Naive B cell (primary cell): Measurements from ENCODE around the gene AP3B1. TPM values are rescaled to one million over a fixed set of nuclear protein-coding genes. Genes with fewer than 3 reads are reported as not detected.

Experiments
- ATAC-seq, 2 donors: fragments of 150-1000 bp; cut with Tn5 transposase; 2 replicates each; pipeline ENCODE4 v1.10.0; 2021; ENCODE audit warnings: low read depth in 2 of 2, mild to moderate bottlenecking in 2 of 2, moderate library complexity in 2 of 2
- DNase-seq: peaks from one replicate; pipeline ENCODE4 v3.0.0; 2022
- H3K27ac Mint-ChIP-seq, 6 donors: one replicate each; pipeline ENCODE4 v1.8.0; 2020 to 2022; ENCODE audit warnings: mild to moderate bottlenecking in 6 of 6, mixed read lengths in 6 of 6, moderate library complexity in 5 of 6, inconsistent platforms in 2 of 6
- H3K27me3 Mint-ChIP-seq, 3 donors: one replicate each; pipeline ENCODE4 v1.8.0; 2021 to 2022; ENCODE audit warnings: mixed read lengths in 3 of 3, mild to moderate bottlenecking in 1 of 3
- H3K36me3 Mint-ChIP-seq, 2 donors: one replicate each; pipeline ENCODE4 v1.8.0; 2020 to 2022; ENCODE audit warnings: mixed read lengths in 2 of 2, inconsistent platforms in 1 of 2, mild to moderate bottlenecking in 1 of 2
- H3K4me1 Mint-ChIP-seq, 3 donors: one replicate each; pipeline ENCODE4 v1.8.0; 2020 to 2022; ENCODE audit warnings: mixed read lengths in 3 of 3, inconsistent platforms in 1 of 3, mild to moderate bottlenecking in 1 of 3, moderate library complexity in 1 of 3
- H3K4me3 Mint-ChIP-seq, 8 donors: one replicate each; pipeline ENCODE4 v1.8.0; 2020 to 2022; ENCODE audit warnings: mild to moderate bottlenecking in 8 of 8, mixed read lengths in 8 of 8, moderate library complexity in 8 of 8, inconsistent platforms in 2 of 8
- H3K9me3 Mint-ChIP-seq, 7 donors: one replicate each; pipeline ENCODE4 v1.8.0; 2020 to 2022; ENCODE audit warnings: mixed read lengths in 7 of 7, mild to moderate bottlenecking in 5 of 7, inconsistent platforms in 2 of 7, moderate library complexity in 1 of 7
- polyA plus RNA-seq, 6 donors: library from polyadenylated mRNA; unstranded; fragments of 300-500 nt; fragmentation: Illumina TruSeq; gene quantifications; one replicate each; pipeline ENCODE4 v1.2.3, GENCODE V29; 2021; ENCODE audit warnings: low read depth in 6 of 6

Gene AP3B1
- polyA plus RNA-seq, 6 donors from 2014 or later = 57.1 to 152 (median 98.9) TPM

DNA sequence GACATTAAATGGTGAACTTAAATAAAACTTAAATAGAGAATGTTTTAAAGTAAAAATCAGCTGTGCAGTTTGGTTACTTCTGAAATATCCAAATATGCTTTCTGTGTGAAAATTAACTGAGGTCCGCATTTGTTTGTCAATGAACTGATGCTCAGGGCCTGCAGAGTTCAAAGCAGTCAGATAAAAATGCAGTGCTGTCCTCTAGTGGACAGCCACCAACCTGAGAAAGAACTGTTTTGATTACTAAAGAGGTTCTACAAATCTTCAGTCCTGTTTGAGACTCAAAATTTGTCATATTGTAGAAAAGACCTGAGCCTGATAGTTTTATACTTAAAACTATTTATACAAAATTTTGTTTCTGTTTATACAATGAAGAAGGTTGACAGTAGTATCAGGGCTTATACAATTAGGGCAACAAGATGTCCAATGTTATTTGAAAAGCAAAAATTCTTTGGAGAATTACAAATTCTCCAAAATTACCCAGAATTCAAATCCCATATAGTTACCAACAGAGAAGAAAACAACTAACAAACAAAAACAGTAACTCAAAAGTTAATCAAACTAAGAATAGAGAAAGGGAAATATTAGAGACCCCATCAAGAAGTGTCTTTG, 286.0 kb downstream of the AP3B1 start:
- Mint-ChIP-seq H3K27me3 (no peaks in the 10 kb centered on the region), H3K27ac (no peak overlapping the region), H3K4me3 (no peak overlapping the region), H3K9me3 (no peaks in the 10 kb centered on the region), H3K4me1 (peaks cover 3 to 7% (median 4%) of the 10 kb centered on the region in 3 donors), H3K36me3 (no peaks in the 10 kb centered on the region)
- no peak for DNase-seq
- peak; percentile 32 to 37 for ATAC-seq

DNA sequence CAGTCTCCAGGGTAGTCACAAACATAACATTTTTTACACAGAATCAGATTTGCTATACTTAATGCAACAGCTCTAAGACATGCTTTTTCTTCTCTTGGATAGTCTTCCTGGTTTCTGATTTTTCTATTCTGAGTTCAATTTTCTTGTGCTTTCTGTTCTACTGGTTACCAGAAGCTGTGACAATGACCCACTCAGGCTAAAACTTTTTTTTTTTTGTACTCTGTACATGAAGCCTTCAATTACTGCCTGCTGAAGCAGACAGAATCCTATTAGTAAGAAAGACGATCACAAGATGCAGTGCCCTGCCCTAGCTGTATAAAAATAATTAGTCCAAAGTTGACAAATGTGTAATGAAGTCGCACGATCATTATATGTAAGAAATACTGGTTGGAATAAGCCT, 287.3 kb downstream of the AP3B1 start:
- no peak for DNase-seq
- H3K36me3 Mint-ChIP-seq = peaks cover 0 to 6% of the 10 kb centered on the region in 2 donors
- no peak for ATAC-seq
- H3K27me3 Mint-ChIP-seq = no peaks in the 10 kb centered on the region
- no peak overlapping the region for H3K27ac Mint-ChIP-seq
- H3K9me3 Mint-ChIP-seq = no peaks in the 10 kb centered on the region
- no peak overlapping the region for H3K4me3 Mint-ChIP-seq
- peaks cover 4 to 7% (median 5%) of the 10 kb centered on the region in 3 donors for H3K4me1 Mint-ChIP-seq

DNA sequence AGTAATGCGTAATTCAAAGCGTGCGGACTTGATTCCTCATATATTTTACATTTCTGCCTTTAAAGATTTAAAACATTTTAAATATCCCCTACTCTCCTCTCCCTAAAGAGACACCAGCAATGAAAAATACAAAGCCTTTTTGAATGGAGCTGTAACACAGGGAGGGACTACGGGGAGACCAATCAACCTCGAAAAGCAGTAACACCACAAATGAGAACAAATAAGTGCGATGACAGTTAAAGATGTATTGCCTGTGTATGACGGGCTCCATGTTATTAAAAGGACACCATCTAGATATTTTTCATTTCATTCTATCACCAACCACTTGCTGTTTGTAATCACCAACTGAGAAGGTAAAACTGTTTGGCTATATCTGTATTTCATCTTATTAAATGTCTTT, 288.0 kb downstream of the AP3B1 start:
- H3K9me3 Mint-ChIP-seq = no peaks in the 10 kb centered on the region
- peaks cover 4 to 7% (median 5%) of the 10 kb centered on the region in 3 donors for H3K4me1 Mint-ChIP-seq
- H3K27ac Mint-ChIP-seq = no peak overlapping the region
- DNase-seq = no peak
- no peak overlapping the region for H3K4me3 Mint-ChIP-seq
- peaks cover 4 to 8% of the 10 kb centered on the region in 2 donors for H3K36me3 Mint-ChIP-seq
- H3K27me3 Mint-ChIP-seq = no peaks in the 10 kb centered on the region
- ATAC-seq = no peak

DNA sequence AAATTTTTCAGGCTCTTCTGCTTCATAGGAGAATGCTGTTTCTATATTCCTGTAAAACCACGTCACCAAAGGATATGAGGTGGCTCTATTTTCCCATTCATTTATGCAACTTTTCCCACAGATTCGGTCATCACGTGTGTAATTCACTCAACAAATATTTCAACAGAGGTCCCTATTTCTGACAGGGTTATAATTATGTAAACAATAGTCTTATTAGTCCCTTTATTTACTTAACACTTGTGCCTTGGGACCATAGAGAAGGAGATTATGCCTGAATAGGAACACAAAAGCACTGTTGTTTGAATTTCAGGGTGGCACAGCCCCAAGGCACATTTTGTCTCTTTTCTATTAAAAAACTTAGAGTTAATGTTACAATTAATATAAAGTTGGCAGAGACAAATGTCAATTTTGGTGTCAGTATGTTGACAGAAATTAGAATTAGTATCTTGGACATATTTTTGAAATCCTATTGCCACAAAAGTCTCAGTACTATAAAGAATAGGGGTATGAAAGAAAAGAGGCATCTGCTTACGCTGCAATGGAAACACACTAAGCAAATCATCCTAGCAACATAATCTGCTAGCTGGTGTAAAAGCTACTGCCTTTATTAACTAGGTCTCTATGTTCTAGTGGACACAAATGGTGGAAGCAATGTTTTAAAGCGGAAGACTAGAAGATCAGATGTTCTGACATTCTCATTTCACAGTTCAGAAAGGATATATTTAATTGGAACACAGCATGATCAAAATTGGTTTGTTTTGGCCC, 289.3 kb downstream of the AP3B1 start:
- Mint-ChIP-seq H3K27ac (peak overlapping the region in 2 of 6 donors; percentile 26 to 38), H3K4me1 (peaks cover 3 to 5% (median 4%) of the 10 kb centered on the region in 3 donors), H3K27me3 (no peaks in the 10 kb centered on the region), H3K4me3 (no peak overlapping the region), H3K9me3 (no peaks in the 10 kb centered on the region), H3K36me3 (peaks cover 8 to 11% of the 10 kb centered on the region in 2 donors)
- no peak for ATAC-seq
- DNase-seq = no peak

DNA sequence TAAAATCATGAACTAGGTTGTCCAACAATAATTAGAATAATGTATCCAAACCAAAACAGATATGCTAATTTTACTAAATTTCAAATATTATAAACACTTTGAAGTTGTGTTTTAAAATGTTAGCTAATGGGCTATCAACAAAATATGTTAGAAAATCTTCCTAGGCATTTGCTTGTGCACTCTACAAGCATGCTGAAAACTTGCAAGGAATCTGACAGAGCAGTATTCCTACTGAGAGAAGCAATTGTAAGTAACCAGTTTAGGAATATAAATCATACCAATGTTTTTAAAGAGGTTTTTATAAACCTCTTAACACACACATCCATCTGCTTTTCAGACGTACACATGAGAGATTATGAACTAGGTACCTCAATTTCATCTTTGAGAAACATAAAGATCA, 289.9 kb downstream of the AP3B1 start:
- H3K36me3 Mint-ChIP-seq = peaks cover 8 to 18% of the 10 kb centered on the region in 2 donors
- H3K4me1 Mint-ChIP-seq = peaks cover 3 to 5% (median 4%) of the 10 kb centered on the region in 3 donors
- no peak overlapping the region for H3K27ac Mint-ChIP-seq
- no peaks in the 10 kb centered on the region for H3K27me3 Mint-ChIP-seq
- no peak overlapping the region for H3K4me3 Mint-ChIP-seq
- DNase-seq (no peak), ATAC-seq (no peak)
- no peaks in the 10 kb centered on the region for H3K9me3 Mint-ChIP-seq

DNA sequence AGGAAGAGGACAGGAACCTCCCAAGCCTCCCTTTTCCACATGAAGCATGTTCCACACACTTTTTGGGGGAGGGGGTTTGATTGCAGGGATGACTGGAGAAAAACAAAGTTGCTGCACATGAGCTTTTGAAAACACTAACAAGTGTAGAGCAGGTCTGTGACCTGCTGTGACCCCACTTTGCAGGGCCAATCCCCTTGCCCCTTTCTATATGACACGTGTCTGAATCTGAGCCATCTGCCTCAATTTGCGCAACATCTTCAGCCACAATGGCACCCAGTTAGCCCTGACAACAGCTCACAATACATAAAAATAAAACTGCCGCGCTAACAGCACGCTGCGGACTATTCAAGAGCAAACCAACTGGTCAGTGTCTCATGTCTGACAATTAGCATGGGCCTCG, 290.6 kb downstream of the AP3B1 start:
- no peak overlapping the region for H3K4me3 Mint-ChIP-seq
- H3K27ac Mint-ChIP-seq = no peak overlapping the region
- no peaks in the 10 kb centered on the region for H3K27me3 Mint-ChIP-seq
- no peak for DNase-seq
- H3K4me1 Mint-ChIP-seq = peaks cover 3 to 5% (median 4%) of the 10 kb centered on the region in 3 donors
- ATAC-seq = no peak
- no peaks in the 10 kb centered on the region for H3K9me3 Mint-ChIP-seq
- H3K36me3 Mint-ChIP-seq = peaks cover 13 to 24% of the 10 kb centered on the region in 2 donors

DNA sequence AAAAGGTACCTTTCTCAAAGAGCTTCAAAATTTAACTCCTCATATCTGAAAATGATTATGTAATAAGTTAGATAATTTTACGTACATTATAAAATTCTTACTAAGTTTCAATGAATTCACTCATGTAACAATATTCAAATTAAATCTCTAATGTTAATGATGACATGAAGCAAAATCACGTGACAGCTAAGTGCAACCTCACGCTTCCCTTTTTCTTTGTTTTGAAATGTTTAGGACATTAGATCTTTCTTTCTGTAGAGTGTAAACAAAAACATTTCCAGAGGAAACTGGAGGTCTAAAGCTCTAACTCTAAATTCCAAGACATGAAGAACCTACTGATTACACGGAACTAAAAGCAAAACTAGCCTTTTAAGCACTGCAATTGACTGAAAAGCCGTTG, 291.0 kb downstream of the AP3B1 start:
- no peaks in the 10 kb centered on the region for H3K9me3 Mint-ChIP-seq
- H3K4me3 Mint-ChIP-seq = no peak overlapping the region
- H3K27ac Mint-ChIP-seq = no peak overlapping the region
- H3K4me1 Mint-ChIP-seq = peaks cover 3 to 5% (median 4%) of the 10 kb centered on the region in 3 donors
- no peaks in the 10 kb centered on the region for H3K27me3 Mint-ChIP-seq
- ATAC-seq (no peak), DNase-seq (no peak)
- peaks cover 13 to 28% of the 10 kb centered on the region in 2 donors for H3K36me3 Mint-ChIP-seq

DNA sequence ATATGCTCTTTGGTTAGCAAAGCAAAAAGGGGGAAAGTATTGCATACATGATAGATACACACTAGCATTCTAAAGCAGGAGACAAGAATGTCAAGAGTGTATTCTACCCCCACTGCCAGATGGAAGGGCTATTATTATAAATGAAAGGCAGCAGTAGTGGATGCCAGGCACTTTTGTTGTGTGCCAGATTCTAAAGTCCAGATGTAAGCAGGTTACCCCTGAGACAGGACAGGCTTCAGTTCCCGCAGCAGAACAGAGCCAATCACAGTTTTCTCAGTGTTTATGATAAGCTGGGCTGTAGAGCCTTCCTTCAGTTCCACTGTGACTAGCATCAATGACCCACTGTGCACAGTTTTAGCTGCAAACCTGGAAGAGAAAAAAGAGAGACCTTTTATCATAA, 291.8 kb downstream of the AP3B1 start:
- Mint-ChIP-seq H3K4me3 (no peak overlapping the region), H3K4me1 (peaks cover 3 to 5% (median 4%) of the 10 kb centered on the region in 3 donors), H3K36me3 (peaks cover 13 to 28% of the 10 kb centered on the region in 2 donors), H3K27ac (peak overlapping the region in 1 of 6 donors; percentile 71), H3K27me3 (no peaks in the 10 kb centered on the region), H3K9me3 (no peaks in the 10 kb centered on the region)
- ATAC-seq (no peak), DNase-seq (no peak)

DNA sequence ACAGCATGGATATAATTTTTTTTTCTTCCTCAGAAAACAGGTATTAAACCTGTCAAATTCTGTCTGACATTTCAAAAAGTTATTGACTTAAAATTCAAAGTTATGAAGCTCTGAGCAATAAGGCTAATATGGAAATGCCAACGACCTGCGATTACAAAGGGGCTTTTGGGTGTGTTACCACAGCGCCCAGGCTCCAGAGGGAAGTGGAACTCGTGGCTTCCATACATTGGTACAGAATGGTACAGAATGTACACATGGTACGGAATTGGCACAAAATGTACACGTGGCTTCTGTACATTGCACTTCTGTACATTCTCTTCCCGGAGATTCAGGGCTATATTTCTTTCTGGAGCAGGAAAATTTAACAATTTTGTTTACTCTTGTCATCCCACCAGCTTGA, 293.3 kb downstream of the AP3B1 start:
- no peaks in the 10 kb centered on the region for H3K9me3 Mint-ChIP-seq
- ATAC-seq = no peak
- peaks cover 18 to 36% of the 10 kb centered on the region in 2 donors for H3K36me3 Mint-ChIP-seq
- peaks cover 3 to 5% (median 4%) of the 10 kb centered on the region in 3 donors for H3K4me1 Mint-ChIP-seq
- no peaks in the 10 kb centered on the region for H3K27me3 Mint-ChIP-seq
- H3K27ac Mint-ChIP-seq = no peak overlapping the region
- peak overlapping the region in 1 of 8 donors; percentile 2 for H3K4me3 Mint-ChIP-seq
- no peak for DNase-seq

DNA sequence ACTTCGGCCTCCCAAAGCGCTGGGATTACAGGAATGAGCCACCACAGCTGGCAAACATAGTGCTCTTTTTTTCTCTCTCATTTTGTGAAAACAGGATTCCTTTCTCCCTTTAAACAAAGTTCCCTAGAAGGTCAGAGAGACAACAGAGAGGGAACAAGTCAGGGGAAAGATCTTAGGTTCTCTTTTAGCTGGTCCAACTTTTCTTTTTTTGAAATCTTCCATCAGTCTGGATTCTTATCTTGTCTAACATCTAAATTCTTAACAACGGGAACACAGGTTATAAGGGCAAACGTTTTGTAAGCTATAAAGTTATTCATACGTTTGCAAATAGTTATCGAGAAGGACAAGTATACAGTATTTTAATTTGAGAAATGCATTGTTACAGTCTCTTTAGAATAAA, 294.3 kb downstream of the AP3B1 start:
- no peaks in the 10 kb centered on the region for H3K27me3 Mint-ChIP-seq
- no peaks in the 10 kb centered on the region for H3K9me3 Mint-ChIP-seq
- ATAC-seq (no peak), DNase-seq (no peak)
- no peak overlapping the region for H3K27ac Mint-ChIP-seq
- peaks cover 18 to 36% of the 10 kb centered on the region in 2 donors for H3K36me3 Mint-ChIP-seq
- no peak overlapping the region for H3K4me3 Mint-ChIP-seq
- peaks cover 0 to 5% (median 4%) of the 10 kb centered on the region in 3 donors for H3K4me1 Mint-ChIP-seq

DNA sequence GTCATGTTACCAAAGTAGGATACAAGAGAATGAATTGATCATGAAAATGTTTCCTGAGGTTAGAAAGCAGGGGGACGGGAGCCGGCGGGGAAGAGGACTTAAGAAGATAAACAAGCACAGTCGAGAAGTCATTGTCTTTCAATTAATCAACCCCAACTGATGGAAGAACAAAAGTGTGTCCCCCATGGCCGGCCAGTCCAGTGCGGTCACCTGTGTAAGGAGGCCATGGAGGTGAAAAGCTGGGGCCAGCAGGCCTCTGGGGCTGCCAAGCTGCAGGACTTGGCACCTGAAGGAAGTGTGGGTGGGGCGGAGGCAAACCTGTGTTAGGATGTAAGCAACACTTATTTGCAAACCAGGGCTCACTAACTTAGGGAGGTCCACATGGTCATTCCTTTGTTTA, 295.1 kb downstream of the AP3B1 start:
- ATAC-seq (no peak), DNase-seq (no peak)
- no peaks in the 10 kb centered on the region for H3K9me3 Mint-ChIP-seq
- peak overlapping the region in 3 of 6 donors; percentile 6 to 59 (median 13) for H3K27ac Mint-ChIP-seq
- H3K4me3 Mint-ChIP-seq = no peak overlapping the region
- peaks cover 18 to 36% of the 10 kb centered on the region in 2 donors for H3K36me3 Mint-ChIP-seq
- H3K4me1 Mint-ChIP-seq = peaks cover 0 to 5% (median 4%) of the 10 kb centered on the region in 3 donors
- H3K27me3 Mint-ChIP-seq = no peaks in the 10 kb centered on the region

DNA sequence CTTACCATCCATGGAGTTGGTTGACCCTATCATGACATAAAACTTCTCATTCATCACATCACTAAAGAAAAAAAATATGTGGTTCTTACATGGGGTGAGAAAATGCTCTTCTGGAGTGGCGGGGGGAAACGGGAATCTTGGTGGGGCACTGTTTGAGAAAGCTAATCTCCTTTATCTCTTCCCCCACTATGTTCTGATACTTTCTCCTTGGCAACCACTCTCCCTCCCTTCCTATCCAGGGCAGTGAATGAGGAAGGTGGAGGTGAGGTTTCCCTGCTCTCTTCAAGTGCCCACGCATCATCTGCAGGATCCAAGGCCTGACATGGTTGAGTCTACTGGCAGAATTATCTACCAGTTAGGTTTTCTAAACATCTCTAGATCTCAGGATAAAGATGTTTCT, 297.6 kb downstream of the AP3B1 start:
- Mint-ChIP-seq H3K27ac (peak overlapping the region in 2 of 6 donors; percentile 60 to 89), H3K9me3 (no peaks in the 10 kb centered on the region), H3K4me3 (no peak overlapping the region), H3K36me3 (peaks cover 26 to 36% of the 10 kb centered on the region in 2 donors), H3K4me1 (peaks cover 0 to 4% (median 0%) of the 10 kb centered on the region in 3 donors), H3K27me3 (no peaks in the 10 kb centered on the region)
- DNase-seq (no peak), ATAC-seq (no peak)

DNA sequence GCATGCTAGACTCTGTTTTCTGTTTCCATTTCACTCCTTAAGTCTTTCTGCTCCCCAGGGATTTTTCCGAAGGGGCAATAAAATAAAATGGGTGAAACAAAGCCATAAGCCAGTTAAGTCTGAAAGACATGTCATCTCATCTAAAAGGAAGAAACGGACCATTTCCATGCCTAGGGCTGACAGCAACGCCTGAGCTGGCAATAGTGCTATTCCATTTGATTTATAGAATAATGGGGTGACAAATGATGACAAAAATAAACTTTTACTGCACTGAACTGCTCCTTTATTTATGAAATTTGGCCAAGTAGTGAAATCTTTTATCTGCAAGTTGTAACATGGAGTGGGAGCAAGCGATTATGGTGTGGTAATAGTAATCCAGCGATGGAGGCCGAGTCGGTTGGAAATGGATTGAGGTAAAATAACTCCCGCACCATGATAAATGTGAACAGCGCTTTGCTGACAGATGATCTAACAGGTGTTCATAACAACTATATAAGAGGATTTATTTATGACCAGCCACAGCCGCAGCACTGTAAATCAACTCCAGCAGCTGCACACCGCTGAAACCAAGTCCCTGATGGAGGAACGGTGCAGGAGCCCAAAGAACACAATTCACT, 298.6 kb downstream of the AP3B1 start:
- H3K4me3 Mint-ChIP-seq = no peak overlapping the region
- peaks cover 18 to 36% of the 10 kb centered on the region in 2 donors for H3K36me3 Mint-ChIP-seq
- no peaks in the 10 kb centered on the region for H3K27me3 Mint-ChIP-seq
- peak overlapping the region in 2 of 6 donors; percentile 30 for H3K27ac Mint-ChIP-seq
- H3K9me3 Mint-ChIP-seq = no peaks in the 10 kb centered on the region
- H3K4me1 Mint-ChIP-seq = peaks cover 0 to 4% (median 0%) of the 10 kb centered on the region in 3 donors
- DNase-seq = no peak
- no peak for ATAC-seq
